Measurements from ENCODE around the gene NTMT1.

DNA sequence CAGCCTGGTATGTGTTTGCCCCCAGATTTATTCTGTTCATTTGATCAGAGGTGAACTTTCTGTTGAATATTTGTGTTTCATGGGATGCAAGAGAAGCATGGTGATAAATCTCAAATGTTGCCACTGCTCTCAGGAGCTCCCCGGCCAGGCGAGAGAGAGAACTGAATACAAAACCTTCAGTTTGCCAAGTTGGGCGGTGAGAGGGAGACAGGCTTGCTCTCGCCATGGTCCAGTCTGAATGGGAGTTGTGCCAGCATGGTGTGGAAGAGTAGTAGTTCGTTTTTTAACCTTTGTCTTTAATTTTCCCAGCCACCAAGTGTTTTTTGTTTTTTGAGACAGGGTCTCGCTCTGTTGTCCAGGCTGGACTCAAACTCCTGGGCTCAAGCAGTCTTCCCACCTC lies 2.7 kb downstream of the NTMT1 start:
- TF ChIP-seq GATA2 (IDR thresholded peaks at IDR 0.05; ENCODE audit: low read depth, low read length), result no peak
- no peak for TF ChIP-seq GATA3 (IDR thresholded peaks at IDR 0.05; ENCODE audit: low read depth, low read length)

Measured in SH-SY5Y (cell line).